ENCODE results near the gene SLC27A1. TPM values are rescaled to one million over a fixed set of nuclear protein-coding genes. Genes with fewer than 3 reads are reported as not detected.
"Not testable (repeated sequence)": the region's sequence is repeated elsewhere in the genome, so short reads cannot be mapped to it uniquely, and the experiment has no call there.

SLC27A1 gene
- total RNA-seq, 1 donor from 2014 or later = 9.1 TPM

DNA sequence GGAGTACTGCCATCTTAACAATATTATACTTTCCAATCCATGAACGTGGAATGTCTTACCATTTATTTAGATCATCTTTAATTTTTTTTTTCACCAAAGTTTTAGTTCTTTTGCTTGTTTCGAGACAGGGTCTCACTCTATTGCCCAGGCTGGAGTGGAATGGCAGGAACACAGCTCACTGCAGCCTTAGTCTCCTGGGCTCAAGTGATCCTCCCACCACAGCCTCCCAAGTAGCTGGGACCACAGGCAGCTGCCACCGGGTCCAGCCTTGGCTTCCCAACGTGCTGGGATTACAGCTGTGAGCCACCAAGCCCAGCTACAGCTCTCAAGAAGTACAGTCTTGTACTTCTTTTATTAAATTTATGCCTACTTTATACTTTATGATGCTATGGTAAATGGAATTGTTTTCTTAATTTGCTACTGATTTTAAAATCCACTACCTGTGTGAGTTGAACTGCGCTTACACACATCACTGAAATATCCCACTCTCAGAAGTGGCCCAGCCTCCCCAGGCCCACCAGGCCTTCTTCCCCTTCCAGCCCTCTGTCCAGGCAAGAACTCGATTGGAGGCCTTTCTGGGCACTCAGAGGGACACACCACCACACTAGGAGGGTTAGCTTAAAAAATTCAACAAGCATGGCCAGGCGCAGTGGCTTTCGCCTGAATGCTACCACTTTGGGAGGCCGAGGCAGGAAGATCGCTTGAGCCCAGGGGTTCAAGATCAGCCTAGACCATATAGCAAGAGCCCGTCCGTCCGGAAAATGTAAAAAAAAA lies 40.1 kb downstream of the SLC27A1 start:
- TF ChIP-seq, protein P1, sequence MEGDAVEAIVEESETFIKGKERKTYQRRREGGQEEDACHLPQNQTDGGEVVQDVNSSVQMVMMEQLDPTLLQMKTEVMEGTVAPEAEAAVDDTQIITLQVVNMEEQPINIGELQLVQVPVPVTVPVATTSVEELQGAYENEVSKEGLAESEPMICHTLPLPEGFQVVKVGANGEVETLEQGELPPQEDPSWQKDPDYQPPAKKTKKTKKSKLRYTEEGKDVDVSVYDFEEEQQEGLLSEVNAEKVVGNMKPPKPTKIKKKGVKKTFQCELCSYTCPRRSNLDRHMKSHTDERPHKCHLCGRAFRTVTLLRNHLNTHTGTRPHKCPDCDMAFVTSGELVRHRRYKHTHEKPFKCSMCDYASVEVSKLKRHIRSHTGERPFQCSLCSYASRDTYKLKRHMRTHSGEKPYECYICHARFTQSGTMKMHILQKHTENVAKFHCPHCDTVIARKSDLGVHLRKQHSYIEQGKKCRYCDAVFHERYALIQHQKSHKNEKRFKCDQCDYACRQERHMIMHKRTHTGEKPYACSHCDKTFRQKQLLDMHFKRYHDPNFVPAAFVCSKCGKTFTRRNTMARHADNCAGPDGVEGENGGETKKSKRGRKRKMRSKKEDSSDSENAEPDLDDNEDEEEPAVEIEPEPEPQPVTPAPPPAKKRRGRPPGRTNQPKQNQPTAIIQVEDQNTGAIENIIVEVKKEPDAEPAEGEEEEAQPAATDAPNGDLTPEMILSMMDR (IDR thresholded peaks at IDR 0.05; ENCODE audit: insufficient read depth, low read length, poor library complexity, severe bottlenecking) = no peak
- no peak for DNase-seq (ENCODE audit: low read depth)
- Histone ChIP-seq H3K27me3 (ENCODE audit: control insufficient read depth, insufficient read depth, low read length) (no peaks in the 10 kb centered on the region), H3K4me3 (ENCODE audit: low read depth, low read length) (peak overlapping the region; percentile 68), H3K36me3 (ENCODE audit: control insufficient read depth, insufficient read depth, low read length) (peaks cover 1% of the 10 kb centered on the region)

DNA sequence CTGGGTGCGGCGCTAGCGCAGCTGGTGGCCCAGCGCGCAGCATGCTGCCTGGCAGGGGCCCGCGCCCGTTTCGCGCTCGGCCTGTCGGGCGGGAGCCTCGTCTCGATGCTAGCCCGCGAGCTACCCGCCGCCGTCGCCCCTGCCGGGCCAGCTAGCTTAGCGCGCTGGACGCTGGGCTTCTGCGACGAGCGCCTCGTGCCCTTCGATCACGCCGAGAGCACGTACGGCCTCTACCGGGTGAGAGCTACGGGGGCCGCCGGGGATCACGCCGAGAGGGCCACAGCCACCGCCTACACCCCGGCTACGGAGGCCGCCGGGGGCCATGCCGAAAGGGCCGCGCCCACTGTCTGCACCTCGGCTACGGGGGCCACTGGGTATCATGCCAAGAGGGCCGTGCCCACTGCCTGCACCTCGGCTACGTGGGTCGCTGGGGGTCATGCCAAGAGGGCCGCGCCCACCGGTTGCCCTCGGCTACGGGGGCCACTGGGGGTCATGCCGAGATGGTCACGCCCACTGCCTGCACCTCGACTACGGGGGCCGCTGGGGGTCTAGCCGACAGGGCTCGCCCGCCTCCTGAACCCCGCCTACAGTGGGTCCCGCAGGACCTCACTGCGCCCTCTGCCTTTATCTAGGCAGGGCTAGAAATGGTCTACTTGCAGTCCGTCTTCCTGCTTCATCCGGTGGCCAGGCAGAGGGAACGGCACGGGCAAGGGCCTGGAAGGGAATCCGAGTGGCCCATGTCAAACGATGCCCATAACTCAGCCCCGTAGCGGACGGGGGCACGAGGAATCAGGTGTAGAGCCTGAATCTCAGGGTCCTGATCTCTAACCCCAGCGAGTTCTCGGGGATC lies 41.6 kb downstream of the SLC27A1 start:
- H3K36me3 ChIP-seq (ENCODE audit: control insufficient read depth, insufficient read depth, low read length) = peaks cover 1% of the 10 kb centered on the region

DNA sequence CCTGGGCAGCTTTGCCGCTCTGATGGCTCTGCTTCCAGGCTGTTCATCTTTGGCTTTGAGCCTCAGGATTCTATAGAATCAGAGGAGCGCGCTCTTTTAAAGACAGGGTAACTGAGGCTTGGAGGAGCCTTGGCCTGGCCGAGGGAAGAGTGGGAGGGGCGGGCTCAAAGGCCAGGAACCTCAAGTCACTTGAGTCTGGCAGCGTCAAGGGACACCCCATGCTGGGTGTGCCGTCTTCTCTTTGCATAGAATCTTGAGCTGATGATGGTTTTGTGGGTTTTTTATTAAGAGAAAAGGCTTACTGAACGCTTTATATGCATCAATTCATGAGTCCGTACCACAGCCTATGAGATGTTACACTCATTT lies 42.2 kb downstream of the SLC27A1 start:
- peak overlapping the region; percentile 68 for H3K4me3 ChIP-seq (ENCODE audit: low read depth, low read length)
- TF ChIP-seq, protein P1 (IDR thresholded peaks at IDR 0.05; ENCODE audit: insufficient read depth, low read length, poor library complexity, severe bottlenecking) = no peak
- DNase-seq (ENCODE audit: low read depth) = no peak
- H3K27me3 ChIP-seq (ENCODE audit: control insufficient read depth, insufficient read depth, low read length) = no peaks in the 10 kb centered on the region
- peaks cover 4% of the 10 kb centered on the region for H3K36me3 ChIP-seq (ENCODE audit: control insufficient read depth, insufficient read depth, low read length)

More for the DNA sequence above, 41.6 kb downstream of the SLC27A1 start:
- Histone ChIP-seq H3K27me3 (ENCODE audit: control insufficient read depth, insufficient read depth, low read length) (no peaks in the 10 kb centered on the region), H3K4me3 (ENCODE audit: low read depth, low read length) (peak overlapping the region; percentile 68)
- TF ChIP-seq, protein P1 (IDR thresholded peaks at IDR 0.05; ENCODE audit: insufficient read depth, low read length, poor library complexity, severe bottlenecking) = peak; percentile 39
- DNase-seq (ENCODE audit: low read depth) = peak; percentile 35

DNA sequence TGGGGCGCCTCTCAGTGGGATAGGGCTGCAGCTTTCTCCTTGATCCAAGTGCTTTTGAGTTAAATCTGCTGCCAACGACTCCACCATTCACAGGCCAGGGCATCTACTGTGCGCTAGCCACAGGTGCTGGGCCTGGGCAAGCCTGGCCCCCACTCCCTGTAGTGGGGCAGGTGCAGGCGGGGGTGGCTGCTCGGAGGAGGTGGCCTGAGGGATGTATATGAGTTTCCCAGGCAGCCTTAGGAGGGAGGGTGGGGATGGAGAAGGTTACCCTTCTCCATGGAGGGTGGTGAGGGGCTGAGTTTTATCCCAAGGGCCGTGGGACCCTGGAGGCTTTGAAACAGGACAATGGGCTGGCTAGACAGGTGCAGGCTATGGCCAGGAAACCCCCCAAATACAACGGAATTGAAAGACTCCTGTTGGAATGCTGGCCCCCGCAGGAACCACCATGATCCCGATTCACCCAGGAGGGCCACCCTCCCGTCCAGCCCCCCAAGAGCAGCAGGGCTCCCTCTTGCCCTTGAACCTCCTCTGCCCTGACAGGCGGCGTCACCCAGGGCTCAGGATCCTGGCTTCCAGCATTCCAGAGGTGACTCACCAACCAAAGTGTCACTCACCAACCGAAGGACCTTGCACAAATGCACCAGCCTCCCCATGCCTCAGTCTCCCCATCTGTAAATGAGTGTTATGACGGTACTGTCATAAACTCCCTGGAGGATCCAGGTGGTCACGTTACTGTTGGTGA lies 45.3 kb downstream of the SLC27A1 start:
- H3K27me3 ChIP-seq (ENCODE audit: control insufficient read depth, insufficient read depth, low read length) = no peaks in the 10 kb centered on the region
- no peak overlapping the region for H3K4me3 ChIP-seq (ENCODE audit: low read depth, low read length)
- no peak for DNase-seq (ENCODE audit: low read depth)
- peaks cover 4% of the 10 kb centered on the region for H3K36me3 ChIP-seq (ENCODE audit: control insufficient read depth, insufficient read depth, low read length)
- TF ChIP-seq, protein P1 (IDR thresholded peaks at IDR 0.05; ENCODE audit: insufficient read depth, low read length, poor library complexity, severe bottlenecking) = no peak

DNA sequence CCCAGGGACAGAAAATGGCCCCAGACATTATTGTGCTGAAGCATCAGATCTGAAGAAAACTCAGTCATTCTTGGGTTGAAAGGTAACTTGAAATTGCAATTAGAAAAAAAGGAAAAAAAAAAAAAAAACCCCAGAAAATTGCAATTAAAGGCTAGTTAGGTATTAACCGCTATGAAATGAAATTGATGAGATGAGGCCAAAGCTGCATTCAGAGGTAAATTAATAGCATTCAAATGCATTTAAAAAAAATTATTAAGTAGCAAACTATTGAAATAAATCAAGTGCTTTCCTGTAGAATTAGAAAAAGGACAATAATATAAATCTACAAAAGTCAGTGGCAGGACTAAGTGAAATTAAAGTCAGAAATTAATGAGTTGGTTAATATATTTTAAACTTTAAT lies 47.6 kb downstream of the SLC27A1 start:
- DNase-seq (ENCODE audit: low read depth) = no peak
- peaks cover 4% of the 10 kb centered on the region for H3K36me3 ChIP-seq (ENCODE audit: control insufficient read depth, insufficient read depth, low read length)

DNA sequence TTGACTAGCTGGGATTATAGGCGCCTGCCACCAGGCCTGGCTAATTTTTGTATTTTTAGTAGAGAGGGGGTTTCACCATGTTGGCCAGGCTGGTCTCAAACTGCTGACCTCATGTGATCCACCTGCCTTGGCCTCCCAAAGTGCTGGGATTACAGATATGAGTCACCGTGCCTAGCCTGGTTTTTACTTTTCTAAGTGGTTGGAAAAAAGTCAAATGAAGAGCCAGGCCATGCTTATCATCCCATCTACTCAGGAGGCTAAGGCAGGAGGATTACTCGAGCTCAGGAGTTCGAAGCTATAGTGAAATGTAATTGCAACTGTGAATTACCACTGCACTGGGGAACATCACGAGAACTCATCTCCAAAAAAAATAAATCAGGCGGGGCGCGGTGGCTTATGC lies 48.3 kb downstream of the SLC27A1 start:
- not testable (repeated sequence) for DNase-seq (ENCODE audit: low read depth); H3K4me3 ChIP-seq (ENCODE audit: low read depth, low read length); H3K36me3 ChIP-seq (ENCODE audit: control insufficient read depth, insufficient read depth, low read length); H3K27me3 ChIP-seq (ENCODE audit: control insufficient read depth, insufficient read depth, low read length)

More for the DNA sequence above, 47.6 kb downstream of the SLC27A1 start:
- Histone ChIP-seq H3K4me3 (ENCODE audit: low read depth, low read length) (no peak overlapping the region), H3K27me3 (ENCODE audit: control insufficient read depth, insufficient read depth, low read length) (no peaks in the 10 kb centered on the region)
- TF ChIP-seq, protein P1 (IDR thresholded peaks at IDR 0.05; ENCODE audit: insufficient read depth, low read length, poor library complexity, severe bottlenecking) = no peak

All from kidney epithelial cell (primary cell).